Measurements from ENCODE around the gene PITPNM3.

The PITPNM3 gene

DNA sequence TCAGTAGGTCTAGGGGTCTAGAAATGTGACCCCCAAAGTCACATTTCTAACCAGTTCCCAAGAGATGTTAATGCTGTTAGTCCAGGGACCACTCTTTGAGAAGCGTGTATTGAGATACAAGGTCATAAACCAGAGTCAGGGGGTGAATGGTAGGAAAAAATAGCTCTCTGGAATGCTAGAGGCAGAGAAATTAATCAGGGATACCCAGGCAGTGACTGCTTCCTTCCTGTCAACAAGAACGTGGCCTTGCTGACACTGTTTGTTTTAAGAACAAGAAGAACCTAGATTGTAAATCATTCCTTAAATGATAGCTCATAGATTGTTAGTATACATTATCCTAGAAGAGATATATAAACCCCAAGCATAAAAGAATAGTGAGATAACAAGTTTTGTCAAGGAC lies 43.8 kb downstream of the PITPNM3 start:
- in situ Hi-C loops (cut with MboI; ENCODE audit: low sequenced_read_pairs, unreplicated experiment), result no loop called here
- DNase-seq (ENCODE audit: low spot score), result no peak
- TF ChIP-seq, protein P1, sequence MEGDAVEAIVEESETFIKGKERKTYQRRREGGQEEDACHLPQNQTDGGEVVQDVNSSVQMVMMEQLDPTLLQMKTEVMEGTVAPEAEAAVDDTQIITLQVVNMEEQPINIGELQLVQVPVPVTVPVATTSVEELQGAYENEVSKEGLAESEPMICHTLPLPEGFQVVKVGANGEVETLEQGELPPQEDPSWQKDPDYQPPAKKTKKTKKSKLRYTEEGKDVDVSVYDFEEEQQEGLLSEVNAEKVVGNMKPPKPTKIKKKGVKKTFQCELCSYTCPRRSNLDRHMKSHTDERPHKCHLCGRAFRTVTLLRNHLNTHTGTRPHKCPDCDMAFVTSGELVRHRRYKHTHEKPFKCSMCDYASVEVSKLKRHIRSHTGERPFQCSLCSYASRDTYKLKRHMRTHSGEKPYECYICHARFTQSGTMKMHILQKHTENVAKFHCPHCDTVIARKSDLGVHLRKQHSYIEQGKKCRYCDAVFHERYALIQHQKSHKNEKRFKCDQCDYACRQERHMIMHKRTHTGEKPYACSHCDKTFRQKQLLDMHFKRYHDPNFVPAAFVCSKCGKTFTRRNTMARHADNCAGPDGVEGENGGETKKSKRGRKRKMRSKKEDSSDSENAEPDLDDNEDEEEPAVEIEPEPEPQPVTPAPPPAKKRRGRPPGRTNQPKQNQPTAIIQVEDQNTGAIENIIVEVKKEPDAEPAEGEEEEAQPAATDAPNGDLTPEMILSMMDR (IDR thresholded peaks at IDR 0.05; ENCODE audit: borderline replicate concordance, control extremely low read depth, extremely low read depth, insufficient read depth, missing control alignments), result no peak

DNA sequence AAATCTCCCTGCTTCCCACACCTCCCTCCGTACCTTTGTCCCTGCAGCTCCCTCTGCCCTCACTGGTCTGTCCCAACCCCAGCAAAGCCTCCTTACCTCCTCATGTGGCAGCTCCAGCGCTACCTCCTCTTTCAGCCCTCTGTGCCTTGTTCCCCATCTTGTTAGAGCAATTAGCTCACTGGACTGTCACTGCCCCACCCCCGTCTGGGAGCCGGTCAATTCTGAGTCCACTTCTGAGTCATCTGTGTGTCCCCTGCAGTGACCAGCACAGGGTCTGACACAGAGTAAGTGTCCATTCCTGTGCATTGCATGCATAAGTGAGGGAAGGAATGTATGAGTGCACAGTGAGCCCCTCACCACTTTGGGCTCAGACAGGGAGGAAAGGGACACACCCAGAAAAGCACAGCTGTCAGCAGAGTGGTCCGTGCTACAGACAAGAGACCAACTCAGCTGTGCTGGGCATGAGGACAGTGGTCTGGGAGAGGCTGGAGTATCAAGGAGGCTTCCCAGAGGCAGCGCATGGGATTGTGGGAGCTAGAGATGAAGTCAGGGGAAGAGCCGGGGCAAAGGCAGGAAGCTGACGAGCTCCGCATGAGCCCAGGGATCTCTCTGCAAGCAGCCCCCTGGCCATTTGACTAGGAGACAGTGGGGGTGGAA lies 45.9 kb downstream of the PITPNM3 start:
- TF ChIP-seq, protein P1 (IDR thresholded peaks at IDR 0.05; ENCODE audit: borderline replicate concordance, control extremely low read depth, extremely low read depth, insufficient read depth, missing control alignments), result no peak
- no peak for DNase-seq (ENCODE audit: low spot score)
- in situ Hi-C loops (cut with MboI; ENCODE audit: low sequenced_read_pairs, unreplicated experiment), result no loop called here

GRCh38 chr17:6509921-6510320 lies 46.4 kb downstream of the PITPNM3 start:
- in situ Hi-C loops (cut with MboI; ENCODE audit: low sequenced_read_pairs, unreplicated experiment), result no loop called here
- TF ChIP-seq, protein P1 (IDR thresholded peaks at IDR 0.05; ENCODE audit: borderline replicate concordance, control extremely low read depth, extremely low read depth, insufficient read depth, missing control alignments), result no peak
- no peak for DNase-seq (ENCODE audit: low spot score)

DNA sequence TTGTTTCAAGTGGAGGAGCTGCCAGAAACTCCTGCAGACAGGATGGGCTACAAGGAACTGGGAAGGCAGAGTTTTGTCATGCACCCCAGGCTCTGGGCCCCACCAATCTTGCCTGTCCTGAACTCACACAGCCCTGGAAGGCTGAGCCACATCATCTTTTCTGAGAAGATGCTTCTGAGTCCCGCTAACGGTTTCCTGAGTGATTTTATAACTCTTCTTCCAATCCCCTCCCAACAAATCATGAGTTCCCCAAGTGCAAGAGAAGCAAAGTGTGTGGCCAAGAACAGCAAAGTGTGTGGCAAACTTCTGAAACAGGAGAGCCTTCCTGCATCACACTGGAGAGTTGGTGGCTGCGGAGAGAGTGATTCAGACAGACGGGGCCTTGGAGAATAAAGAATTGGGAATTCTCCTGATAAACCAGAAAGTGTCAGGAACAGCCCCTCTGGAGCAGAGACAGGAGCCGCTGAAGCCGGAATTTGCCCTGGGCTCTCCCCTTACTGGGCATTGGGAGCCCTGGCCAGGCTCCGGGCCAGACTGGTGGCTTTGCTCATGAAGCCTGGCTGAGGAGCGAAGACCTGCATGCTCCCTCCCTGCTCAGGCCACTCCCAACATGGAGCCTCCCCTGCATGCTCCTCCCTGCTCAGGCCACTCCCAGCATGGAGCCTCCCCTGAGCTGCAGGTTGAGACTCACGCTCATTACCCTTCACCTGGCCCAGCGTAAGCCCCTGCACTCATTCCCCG lies 47.2 kb downstream of the PITPNM3 start:
- in situ Hi-C loops (cut with MboI; ENCODE audit: low sequenced_read_pairs, unreplicated experiment), result no loop called here
- no peak for DNase-seq (ENCODE audit: low spot score)
- TF ChIP-seq, protein P1 (IDR thresholded peaks at IDR 0.05; ENCODE audit: borderline replicate concordance, control extremely low read depth, extremely low read depth, insufficient read depth, missing control alignments), result no peak

- in situ Hi-C loops (cut with MboI; ENCODE audit: low sequenced_read_pairs, unreplicated experiment), result no loop called here
- TF ChIP-seq, protein P1 (IDR thresholded peaks at IDR 0.05; ENCODE audit: borderline replicate concordance, control extremely low read depth, extremely low read depth, insufficient read depth, missing control alignments), result no peak
- no peak for DNase-seq (ENCODE audit: low spot score)
These were observed 47.8 kb downstream of the PITPNM3 start for GRCh38 chr17:6508519-6509030.

DNA sequence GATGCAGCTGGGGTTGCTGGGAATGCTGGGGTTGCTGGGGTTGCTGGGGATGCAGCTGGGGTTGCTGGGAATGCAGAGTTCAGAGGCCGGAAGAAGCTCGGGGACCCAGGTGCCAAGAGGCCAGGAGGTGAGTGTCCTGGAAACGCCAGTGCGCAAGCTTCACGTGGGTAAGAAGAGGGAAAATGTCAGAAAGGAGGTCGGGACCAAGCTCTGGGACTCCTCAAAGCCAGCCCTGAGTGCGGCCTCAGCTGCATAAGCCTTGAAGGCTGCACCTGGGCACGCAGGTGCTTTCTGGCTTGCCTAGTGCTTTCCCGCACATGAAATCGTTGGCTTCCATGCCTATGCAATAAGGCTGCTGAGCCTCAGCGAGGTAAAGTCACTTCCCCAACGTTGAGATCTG lies 48.3 kb downstream of the PITPNM3 start:
- DNase-seq (ENCODE audit: low spot score), result no peak
- in situ Hi-C loops (cut with MboI; ENCODE audit: low sequenced_read_pairs, unreplicated experiment), result no loop called here
- TF ChIP-seq, protein P1 (IDR thresholded peaks at IDR 0.05; ENCODE audit: borderline replicate concordance, control extremely low read depth, extremely low read depth, insufficient read depth, missing control alignments), result no peak
